ENCODE results near the gene CACNA1B.

DNA sequence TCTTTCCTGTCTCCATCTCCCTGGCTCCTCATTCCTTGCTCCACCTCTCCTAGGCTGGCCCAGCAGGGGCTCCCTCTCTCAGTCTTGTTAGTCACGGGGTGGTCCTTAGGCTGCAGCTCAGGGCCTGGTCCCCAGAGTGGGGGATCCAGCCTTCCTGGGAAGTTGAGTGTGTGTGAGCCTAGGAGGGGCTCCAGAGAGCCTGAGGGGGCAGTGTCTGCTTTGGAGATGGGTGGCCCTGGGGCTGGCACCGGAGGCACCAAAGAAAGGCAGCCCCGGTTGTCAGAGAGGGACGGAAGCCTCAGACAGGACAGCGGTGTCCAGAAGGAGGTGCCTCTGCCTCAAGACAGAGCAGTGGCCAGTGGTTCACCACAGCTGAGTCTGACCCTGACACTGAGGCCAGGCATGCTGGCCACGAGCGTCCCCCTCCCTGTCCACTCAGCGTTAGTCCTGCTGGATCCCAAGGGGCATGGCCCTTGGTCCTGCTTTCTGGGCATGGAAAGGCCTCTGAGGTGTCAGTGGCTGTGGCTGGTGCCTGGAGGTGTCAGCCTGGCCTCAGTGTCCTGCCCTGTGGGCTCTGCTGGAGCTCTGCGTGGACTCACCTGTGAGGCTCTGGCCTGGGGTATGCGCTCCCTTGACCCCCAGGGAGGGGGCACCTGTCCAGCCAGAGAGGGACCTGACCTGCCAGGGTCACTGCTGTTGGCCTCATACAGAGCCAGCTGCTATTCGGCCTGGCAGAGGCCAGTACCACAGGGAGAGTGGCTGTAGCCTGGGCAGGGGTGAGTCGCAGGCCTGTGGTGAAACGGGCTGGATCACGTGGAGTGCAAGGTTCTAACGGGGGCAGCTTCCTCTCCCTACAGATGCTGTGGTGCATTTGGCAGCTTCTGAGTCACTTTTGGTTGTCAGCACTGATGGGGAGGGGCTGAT is 130.6 kb downstream of the CACNA1B start:
- TF ChIP-seq EP300 (IDR thresholded peaks at IDR 0.05) = no peak
- TF ChIP-seq, protein P1, sequence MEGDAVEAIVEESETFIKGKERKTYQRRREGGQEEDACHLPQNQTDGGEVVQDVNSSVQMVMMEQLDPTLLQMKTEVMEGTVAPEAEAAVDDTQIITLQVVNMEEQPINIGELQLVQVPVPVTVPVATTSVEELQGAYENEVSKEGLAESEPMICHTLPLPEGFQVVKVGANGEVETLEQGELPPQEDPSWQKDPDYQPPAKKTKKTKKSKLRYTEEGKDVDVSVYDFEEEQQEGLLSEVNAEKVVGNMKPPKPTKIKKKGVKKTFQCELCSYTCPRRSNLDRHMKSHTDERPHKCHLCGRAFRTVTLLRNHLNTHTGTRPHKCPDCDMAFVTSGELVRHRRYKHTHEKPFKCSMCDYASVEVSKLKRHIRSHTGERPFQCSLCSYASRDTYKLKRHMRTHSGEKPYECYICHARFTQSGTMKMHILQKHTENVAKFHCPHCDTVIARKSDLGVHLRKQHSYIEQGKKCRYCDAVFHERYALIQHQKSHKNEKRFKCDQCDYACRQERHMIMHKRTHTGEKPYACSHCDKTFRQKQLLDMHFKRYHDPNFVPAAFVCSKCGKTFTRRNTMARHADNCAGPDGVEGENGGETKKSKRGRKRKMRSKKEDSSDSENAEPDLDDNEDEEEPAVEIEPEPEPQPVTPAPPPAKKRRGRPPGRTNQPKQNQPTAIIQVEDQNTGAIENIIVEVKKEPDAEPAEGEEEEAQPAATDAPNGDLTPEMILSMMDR (IDR thresholded peaks at IDR 0.05) = no peak

Data from gastroesophageal sphincter (tissue), 3 donors.